B cell (primary cell): ENCODE results near the gene CLCN7.

Source experiments
- CTCF ChIP-seq: fragments of 200-600 bp; IDR thresholded peaks from one replicate; pipeline ENCODE4 v1.8.0; 2022; ENCODE audit warnings: antibody characterized with exemption, mild to moderate bottlenecking
- EZH2 ChIP-seq: IDR thresholded peaks from 2 replicates; pipeline ENCODE4 v1.6.1; 2012; ENCODE audit warnings: borderline replicate concordance, low read depth, mild to moderate bottlenecking, moderate library complexity, low read length; ENCODE audit not compliant: insufficient read depth, poor library complexity, severe bottlenecking

GRCh38 chr16:1447965-1448364 is 26.9 kb downstream of the CLCN7 start:
- TF ChIP-seq CTCF, result no peak
- TF ChIP-seq EZH2, result no peak
